Measurements from ENCODE around the gene RAB22A.

DNA sequence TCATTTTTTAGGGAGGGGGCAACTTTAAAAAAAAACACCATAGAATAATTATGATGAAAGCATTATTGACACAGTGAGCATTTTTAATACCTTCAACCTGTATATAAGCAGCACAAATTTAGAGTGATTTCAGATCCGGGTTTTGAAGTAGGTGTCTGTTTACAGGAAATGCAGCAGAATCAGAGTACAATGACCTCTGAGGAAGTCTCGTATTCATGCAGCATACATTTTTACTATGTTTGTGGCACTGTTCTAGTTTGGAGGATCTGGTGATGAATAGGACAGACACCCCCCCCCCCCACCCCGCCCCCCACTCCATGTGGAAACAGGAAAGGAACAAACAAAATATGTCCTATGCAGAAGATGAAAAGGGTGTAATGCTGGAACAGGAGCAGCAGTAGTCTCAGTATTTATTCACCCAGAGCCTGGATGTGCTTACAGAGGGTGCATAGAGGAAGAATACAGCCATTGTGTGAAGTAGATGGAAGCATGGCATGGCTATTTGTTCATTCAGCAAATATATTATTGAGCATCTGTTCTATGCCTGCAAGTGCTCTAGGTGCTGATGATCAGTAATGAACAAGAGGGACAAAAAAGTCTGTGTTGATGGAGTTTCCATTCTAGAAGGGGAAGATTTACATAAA lies 99.2 kb downstream of the RAB22A start:
- no peak for TF ChIP-seq GATA2 (IDR thresholded peaks at IDR 0.05; ENCODE audit: low read depth, low read length)
- TF ChIP-seq GATA3 (IDR thresholded peaks at IDR 0.05; ENCODE audit: low read depth, low read length), result no peak

All from SH-SY5Y (cell line).